Stimulated activated CD8-positive, alpha-beta memory T cell treated with anti-CD3 and anti-CD28 coated beads, Interleukin-12 subunit alpha, Interleukin-12 subunit beta, amount 100 ng/mL, for 1 hour (primary cell): ENCODE data around the gene SLC25A6.
"Not testable (repeated sequence)": the region's sequence is repeated elsewhere in the genome, so short reads cannot be mapped to it uniquely, and the experiment has no call there.

ENCODE experiments used
- DNase-seq: peaks from one replicate; pipeline ENCODE4 v3.0.0-alpha.2; 2020; ENCODE audit warnings: low read depth

SLC25A6 gene

GRCh38 chrX:1389993-1390285 is 2.0 kb downstream of the SLC25A6 start:
- DNase-seq = no peak

DNA sequence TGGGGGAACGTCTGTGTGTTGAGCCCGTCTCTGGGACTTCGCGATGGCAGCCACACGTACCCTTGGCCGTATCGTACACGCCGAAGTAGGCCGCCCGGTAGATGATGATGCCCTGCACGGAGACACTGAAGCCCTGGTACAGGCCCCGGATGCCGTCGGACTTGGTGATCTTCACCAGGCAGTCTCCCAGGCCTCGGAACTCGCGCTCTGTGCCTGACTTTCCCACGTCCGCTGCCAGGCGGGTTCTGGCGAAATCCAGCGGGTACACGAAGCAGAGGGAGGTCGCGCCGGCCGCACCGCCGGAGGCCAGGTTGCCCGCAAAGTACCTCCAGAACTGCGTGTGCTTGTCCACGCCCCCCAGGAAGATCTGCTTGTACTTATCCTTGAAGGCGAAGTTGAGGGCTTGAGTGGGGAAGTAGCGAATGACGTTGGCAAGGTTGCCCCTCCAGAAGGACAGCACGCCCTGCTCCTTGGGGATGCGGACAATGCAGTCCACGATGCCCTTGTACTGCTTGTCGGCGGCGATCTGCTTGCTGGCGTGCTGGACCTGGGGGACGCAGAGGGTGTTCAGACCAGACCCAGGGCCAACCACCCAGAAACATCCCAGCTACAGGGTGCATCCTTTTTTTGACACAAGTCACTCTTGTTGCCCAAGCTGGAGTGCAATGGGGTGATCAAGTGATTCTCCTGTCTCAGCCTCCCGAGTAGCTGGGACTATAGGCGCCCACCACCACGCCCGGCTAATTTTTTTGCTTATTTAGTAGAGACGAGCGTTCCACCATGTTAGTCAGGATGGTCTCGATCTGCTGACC is 2.5 kb downstream of the SLC25A6 start:
- no peak for DNase-seq

- DNase-seq = no peak
Observed at GRCh38 chrX:1388651-1389050, 3.3 kb downstream of the SLC25A6 start.

DNA sequence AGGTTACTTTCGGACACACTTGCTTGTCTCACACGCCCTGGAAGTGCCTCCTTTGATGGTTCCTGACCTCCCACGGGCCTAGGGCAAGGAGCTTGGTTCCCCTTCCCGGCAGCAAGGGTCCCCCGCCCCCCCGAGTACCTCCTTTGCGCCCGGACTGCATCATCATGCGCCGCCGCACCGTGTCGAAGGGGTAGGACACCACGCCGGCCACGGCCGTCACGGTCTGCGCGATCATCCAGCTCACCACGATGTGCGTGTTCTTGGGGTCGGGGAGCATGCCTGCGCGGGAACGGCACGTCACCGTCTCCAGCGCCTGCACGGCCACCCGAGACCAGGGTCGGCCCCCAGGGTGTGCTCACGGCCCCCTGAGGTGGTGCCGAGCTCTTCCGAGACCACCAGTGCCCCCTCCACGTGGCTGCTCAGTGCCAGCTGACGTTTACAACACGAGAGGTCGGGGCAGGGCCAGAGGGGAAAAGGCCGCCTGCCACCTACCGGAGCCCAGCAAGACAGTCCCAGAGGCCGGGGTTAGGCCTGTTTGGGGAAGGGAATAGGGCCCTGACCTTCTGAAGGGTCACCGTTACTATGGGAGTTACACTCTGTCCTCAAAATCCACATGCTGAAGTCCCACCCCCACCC is 4.7 kb downstream of the SLC25A6 start:
- no peak for DNase-seq

DNA sequence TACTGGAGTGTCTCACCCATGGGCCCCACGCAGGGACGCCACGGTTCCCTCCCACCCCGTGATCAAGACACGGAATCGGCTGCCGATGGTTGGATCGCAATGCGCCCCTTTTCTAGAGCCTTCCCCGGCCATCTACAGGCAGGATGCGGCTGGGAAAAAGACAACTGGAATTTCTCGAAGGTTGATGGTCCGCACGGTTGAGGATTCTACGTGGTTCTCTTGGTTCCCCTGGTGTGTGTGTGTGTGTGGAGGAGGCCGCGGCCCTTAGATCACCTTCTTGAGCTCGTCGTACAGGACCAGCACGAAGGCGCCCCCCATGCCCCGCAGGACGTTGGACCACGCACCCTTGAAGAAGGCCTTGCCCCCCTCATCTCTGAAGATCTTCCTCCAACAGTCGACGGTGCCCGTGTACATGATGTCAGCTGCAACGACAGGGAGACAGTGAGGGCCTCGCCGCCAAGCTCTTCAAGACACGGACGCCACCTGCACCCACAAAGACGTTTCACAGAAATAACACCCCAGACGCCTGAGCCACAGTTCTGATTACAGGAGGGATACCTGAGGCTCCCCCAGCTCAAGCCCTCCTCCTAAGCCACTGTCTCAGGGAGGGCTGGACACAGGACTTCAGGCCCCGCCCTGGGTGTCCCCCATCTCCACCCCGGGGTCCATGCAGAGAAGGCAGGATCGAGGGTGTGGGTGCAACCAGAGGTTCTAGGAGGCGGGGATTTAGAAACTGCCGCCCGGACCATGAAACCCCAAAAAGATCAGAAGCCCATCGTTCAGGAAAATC is 5.4 kb downstream of the SLC25A6 start:
- DNase-seq = no peak

GRCh38 chrX:1385253-1386223 is 6.4 kb downstream of the SLC25A6 start:
- DNase-seq = no peak

DNA sequence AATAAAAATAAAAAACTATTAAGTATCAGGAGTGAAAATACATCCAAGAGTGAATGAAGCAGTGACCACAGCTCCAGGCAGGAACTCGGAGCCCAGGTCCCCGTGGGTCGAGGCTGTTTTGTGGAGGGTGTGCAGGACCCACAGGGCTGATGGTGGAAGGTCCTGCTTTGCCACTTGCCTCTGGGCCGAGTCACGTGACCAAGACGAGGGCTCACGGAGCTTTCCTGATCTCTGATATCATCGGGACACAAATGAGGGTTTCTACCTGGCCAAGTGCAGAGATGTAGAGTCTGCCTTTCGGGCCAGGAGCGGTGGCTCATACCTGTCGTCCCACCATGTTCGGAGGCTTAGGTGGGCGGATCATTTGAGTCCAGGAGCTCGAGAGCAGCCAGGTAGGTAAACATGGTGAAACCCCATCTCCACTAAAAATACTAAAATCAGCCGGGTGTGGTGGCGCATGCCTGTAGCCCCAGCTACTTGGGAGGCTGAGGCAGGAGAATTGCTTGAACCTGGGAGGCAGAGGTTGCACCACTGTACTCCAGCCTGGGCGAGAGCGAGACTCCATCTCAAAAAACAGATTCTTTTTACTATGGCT is 7.2 kb downstream of the SLC25A6 start:
- DNase-seq = no peak

DNA sequence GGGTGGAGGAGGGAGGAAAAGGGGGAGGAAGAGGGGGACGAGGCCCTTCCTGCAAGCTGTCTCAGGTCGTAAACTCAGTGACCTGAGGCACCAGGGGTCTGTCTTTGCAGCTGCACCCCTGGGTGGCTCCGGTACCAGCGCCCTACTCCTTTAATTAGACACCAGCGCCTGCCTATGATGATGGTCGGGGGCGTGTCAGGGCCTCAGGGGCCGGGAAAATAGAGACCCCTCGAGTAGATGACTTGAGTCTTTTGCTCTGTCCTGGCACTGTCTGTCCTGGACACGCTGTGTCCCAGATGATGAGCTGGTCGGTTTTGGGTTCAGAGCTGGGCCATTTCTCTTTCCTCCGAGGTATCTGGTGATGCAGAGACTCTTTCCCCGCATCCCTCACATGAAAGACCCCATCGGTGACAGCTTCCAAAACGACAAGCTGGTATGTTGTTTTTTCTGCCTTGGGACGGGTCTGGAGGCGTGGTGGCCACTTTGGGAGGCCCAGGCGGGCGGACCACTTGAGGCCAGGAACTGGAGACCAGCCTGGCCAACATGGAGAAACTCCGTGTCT is 11.2 kb downstream of the SLC25A6 start:
- DNase-seq = no peak

- no peak for DNase-seq
Observed at GRCh38 chrX:1378306-1378759, 13.6 kb downstream of the SLC25A6 start.

DNA sequence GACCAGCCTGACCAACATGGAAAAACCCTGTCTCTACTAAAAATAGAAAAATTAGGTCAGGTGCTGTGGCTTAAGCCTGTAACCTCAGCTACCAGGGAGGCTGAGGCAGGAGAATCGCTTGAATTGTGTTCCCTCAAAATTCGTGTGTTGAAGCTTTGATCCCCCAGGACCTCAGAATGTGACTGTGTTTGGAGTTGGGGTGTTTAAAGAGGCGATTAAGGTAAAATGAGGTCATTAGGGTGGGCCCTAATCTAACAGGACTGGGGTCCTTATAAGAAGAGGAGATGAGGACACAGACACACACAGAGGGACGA is 23.6 kb downstream of the SLC25A6 start:
- no peak for DNase-seq

DNA sequence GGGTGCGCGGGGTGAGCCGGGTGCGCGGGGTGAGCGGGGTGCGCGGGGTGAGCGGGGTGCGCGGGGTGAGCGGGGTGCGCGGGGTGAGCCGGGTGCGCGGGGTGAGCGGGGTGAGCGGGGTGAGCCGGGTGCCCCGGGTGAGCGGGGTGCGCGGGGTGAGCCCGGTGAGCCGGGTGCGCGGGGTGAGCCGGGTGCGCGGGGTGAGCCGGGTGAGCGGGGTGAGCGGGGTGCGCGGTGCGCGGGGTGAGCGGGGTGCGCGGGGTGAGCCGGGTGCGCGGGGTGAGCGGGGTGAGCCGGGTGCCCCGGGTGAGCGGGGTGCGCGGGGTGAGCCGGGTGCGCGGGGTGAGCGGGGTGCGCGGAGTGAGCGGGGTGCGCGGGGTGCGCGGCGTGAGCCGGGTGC is 25.6 kb downstream of the SLC25A6 start:
- DNase-seq = not testable (repeated sequence)

- no peak for DNase-seq
Observed at GRCh38 chrX:1361910-1362309, 30.0 kb downstream of the SLC25A6 start.

DNA sequence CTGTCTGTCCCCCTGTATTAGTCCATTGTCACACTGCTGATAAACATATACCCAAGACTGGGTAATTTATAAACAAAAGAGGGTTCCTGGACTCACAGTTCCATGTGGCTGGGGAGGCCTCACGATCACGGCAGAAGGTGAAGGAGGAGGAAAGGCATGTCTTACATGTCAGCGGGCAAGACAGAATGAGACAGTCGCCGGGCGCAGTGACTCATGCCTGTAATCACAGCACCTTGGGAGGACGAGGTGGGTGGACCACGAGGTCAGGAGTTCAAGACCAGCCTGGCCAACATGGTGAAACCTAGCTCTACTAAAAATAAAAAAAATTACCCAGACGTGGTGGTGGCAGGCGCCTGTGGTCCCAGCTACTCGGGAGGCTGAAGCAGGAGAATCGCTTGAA is 30.6 kb downstream of the SLC25A6 start:
- DNase-seq = no peak

DNA sequence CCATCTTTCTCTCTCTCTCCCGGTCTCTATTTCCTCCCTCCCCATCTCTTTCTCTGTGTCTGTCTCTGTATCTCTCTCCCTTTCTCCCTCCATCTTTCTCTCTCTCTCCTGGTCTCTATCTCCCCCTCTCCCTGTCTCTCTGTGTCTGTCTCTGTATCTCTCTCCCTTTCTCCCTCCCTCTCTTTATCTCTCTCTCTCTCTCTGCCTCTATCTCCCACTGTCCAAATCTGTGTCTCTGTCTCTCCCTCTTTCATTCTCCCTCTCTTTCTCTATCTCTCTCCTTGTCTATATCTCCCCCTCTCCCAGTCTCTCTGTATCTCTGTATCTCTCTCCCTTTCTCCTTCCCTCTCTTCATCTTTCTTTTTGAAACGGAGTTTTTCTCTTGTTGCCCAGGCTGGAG is 31.7 kb downstream of the SLC25A6 start:
- no peak for DNase-seq

GRCh38 chrX:1359477-1359873 is 32.4 kb downstream of the SLC25A6 start:
- no peak for DNase-seq

DNA sequence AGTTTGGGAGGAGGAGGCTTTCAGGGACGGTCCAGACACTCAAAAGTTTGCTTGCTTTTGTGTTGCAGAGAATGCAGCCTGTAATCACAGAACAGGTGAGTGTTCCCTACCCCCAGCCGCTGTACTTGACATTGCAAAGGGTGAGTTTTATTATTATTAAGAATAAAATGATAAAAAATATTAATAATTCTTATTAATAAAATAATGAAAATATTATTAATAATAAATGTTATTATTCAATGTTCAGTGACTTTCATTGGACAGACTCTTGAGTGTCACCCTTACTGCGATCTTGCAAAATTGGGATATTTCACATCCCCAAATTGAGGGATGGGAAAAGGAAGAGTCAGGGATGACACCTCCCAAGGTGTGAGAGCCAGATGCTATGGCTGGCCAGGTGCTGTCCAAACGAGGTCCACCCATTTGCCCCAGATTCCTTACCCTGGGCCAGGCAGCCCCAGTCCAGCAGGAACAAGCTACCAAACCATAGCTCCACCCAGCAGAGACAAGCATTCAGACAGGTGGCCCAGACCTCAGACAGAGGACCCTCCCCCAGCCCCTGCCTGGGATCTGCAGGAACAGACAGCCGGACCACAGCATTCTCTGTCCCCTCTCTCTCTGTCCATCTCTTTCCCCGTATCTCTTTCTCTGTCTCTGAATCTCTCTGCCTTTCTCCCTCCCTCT is 33.0 kb downstream of the SLC25A6 start:
- DNase-seq = no peak

DNA sequence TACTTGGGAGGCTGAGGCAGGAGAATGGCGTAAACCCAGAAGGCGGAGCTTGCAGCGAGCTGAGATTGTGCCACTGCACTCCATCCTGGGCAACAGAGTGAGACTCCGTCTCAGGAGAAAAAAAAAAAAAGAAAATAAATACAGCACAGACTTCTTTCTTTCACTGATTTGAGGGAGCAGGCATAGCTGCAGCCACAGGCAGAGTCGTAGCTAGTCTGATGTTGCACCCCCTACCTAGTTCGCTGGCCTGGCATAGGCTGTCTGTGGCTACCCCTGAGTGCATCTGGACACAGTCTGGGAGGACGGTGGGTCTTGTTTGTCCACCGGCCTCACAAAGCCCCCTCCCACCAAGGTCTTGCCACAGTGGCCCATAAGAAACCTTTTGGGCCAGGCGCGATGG is 33.9 kb downstream of the SLC25A6 start:
- no peak for DNase-seq

DNA sequence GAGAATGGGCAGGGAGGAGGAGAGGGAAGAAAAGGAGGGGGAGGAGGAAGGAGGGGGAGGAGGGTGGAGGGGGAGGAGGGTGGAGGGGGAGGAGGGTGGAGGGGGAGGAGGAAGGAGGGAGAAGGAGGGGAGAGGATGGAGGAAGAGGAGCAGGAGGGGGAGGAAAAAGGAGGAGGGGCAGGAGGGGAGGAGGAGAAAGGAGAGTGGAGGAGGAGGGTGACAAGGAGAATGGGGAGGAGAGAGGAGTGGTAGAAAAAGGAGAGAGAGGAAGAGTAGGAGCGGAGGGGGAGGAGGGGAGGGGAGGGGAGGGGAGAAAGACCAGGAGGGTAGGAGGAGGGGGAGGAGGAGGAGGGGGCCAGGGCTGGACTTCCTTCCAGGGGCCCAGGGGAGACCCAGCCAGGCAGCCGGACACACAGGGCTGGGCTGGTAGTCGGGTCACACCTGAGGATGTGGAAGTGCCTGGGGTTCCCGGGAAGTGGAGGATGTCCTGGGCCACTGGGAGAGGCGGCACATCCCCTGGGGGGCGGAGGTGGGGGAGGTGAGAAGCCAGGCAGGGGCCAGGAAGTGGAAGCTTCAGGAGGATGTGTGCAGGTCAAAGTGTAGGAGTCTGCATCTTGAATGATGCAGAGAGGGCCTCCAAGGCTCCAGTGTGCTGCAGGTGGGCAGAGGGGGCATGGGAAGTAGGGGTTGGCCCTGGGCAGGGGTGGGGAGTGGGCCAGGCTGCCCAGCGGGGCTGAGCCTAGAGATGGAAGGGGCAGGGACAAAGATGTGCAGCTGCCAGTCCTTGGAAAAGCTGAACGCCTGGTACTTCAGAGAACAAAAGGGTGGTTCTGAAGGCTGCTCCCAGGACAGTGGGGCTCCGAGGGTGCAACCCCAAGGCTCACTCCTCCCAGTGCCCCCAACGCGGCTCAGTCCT is 36.5 kb downstream of the SLC25A6 start:
- no peak for DNase-seq
